HL-60 (cell line): ENCODE data around the gene PITX2.

Experiments used
- DNase-seq, 2 experiments: peaks; one replicate each; pipeline ENCODE4 v3.0.0-alpha.2; 2010 to 2020; ENCODE audit warnings: low read depth in 1 of 2, low spot score in 1 of 2
- H3K27ac ChIP-seq: fragments of 250-450 bp; sonication (Bioruptor Pico); replicated peaks from 2 replicates; pipeline ENCODE4 v1.5.1; 2020; ENCODE audit warnings: mild to moderate bottlenecking, moderate library complexity
- H3K27me3 ChIP-seq: fragments of 250-450 bp; sonication (Bioruptor Pico); 2 replicates; pipeline ENCODE4 v1.5.1; 2021; ENCODE audit warnings: mild to moderate bottlenecking, moderate library complexity; ENCODE audit not compliant: insufficient read depth, poor library complexity, severe bottlenecking
- H3K4me3 ChIP-seq: replicated peaks from 2 replicates; pipeline ENCODE4 v1.5.1; 2011; ENCODE audit warnings: mild to moderate bottlenecking, control low read depth, low read length; ENCODE audit not compliant: insufficient read depth
- GABPA ChIP-seq: IDR thresholded peaks from 2 replicates; pipeline ENCODE4 v1.6.1; 2012; ENCODE audit warnings: low read depth
- POLR2AphosphoS5 ChIP-seq: IDR thresholded peaks from 2 replicates; pipeline ENCODE4 v1.6.1; 2012; ENCODE audit warnings: low read depth
- SPI1 ChIP-seq: IDR thresholded peaks from 2 replicates; pipeline ENCODE4 v1.6.1; 2012; ENCODE audit warnings: low read depth, mild to moderate bottlenecking, borderline replicate concordance
- TF ChIP-seq, protein P1 (sequence below): IDR thresholded peaks from one replicate; pipeline ENCODE4 v1.5.1; 2011; ENCODE audit warnings: low read length, control low read depth, inconsistent platforms; ENCODE audit not compliant: insufficient read depth
- TF ChIP-seq, protein P2 (sequence below): IDR thresholded peaks from 2 replicates; pipeline ENCODE4 v1.6.1; 2012; ENCODE audit warnings: low read depth; ENCODE audit not compliant: insufficient replicate concordance

The PITX2 gene

DNA sequence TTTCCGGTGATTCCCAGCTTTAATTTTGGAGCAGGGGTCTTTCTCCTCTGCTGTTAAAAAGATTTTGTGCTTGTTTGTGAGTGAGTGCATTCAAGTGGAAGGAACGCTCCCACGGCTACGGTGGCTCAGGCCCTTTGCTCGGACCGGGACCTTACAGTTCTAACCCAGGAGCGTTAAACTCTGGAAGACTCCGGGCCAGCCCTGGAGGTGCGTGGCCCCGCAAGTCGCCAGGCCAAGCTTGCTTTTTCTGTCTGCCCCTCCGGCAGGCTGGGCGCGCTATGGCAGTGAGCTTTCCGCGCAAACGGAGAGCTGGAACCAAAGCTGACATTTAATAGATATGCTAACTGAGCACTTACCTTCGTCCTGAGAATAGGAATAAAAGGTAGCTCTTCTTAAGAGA is 18.3 kb upstream of the PITX2 start:
- DNase-seq, result no peak
- H3K4me3 ChIP-seq, result no peak overlapping the region
- peaks cover 49% of the 10 kb centered on the region for H3K27me3 ChIP-seq
- TF ChIP-seq GABPA (no peak), POLR2AphosphoS5 (no peak), SPI1 (no peak)
- TF ChIP-seq, protein P1, sequence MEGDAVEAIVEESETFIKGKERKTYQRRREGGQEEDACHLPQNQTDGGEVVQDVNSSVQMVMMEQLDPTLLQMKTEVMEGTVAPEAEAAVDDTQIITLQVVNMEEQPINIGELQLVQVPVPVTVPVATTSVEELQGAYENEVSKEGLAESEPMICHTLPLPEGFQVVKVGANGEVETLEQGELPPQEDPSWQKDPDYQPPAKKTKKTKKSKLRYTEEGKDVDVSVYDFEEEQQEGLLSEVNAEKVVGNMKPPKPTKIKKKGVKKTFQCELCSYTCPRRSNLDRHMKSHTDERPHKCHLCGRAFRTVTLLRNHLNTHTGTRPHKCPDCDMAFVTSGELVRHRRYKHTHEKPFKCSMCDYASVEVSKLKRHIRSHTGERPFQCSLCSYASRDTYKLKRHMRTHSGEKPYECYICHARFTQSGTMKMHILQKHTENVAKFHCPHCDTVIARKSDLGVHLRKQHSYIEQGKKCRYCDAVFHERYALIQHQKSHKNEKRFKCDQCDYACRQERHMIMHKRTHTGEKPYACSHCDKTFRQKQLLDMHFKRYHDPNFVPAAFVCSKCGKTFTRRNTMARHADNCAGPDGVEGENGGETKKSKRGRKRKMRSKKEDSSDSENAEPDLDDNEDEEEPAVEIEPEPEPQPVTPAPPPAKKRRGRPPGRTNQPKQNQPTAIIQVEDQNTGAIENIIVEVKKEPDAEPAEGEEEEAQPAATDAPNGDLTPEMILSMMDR, result no peak
- TF ChIP-seq, protein P2, sequence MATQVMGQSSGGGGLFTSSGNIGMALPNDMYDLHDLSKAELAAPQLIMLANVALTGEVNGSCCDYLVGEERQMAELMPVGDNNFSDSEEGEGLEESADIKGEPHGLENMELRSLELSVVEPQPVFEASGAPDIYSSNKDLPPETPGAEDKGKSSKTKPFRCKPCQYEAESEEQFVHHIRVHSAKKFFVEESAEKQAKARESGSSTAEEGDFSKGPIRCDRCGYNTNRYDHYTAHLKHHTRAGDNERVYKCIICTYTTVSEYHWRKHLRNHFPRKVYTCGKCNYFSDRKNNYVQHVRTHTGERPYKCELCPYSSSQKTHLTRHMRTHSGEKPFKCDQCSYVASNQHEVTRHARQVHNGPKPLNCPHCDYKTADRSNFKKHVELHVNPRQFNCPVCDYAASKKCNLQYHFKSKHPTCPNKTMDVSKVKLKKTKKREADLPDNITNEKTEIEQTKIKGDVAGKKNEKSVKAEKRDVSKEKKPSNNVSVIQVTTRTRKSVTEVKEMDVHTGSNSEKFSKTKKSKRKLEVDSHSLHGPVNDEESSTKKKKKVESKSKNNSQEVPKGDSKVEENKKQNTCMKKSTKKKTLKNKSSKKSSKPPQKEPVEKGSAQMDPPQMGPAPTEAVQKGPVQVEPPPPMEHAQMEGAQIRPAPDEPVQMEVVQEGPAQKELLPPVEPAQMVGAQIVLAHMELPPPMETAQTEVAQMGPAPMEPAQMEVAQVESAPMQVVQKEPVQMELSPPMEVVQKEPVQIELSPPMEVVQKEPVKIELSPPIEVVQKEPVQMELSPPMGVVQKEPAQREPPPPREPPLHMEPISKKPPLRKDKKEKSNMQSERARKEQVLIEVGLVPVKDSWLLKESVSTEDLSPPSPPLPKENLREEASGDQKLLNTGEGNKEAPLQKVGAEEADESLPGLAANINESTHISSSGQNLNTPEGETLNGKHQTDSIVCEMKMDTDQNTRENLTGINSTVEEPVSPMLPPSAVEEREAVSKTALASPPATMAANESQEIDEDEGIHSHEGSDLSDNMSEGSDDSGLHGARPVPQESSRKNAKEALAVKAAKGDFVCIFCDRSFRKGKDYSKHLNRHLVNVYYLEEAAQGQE, result no peak
- H3K27ac ChIP-seq, result no peak overlapping the region

DNA sequence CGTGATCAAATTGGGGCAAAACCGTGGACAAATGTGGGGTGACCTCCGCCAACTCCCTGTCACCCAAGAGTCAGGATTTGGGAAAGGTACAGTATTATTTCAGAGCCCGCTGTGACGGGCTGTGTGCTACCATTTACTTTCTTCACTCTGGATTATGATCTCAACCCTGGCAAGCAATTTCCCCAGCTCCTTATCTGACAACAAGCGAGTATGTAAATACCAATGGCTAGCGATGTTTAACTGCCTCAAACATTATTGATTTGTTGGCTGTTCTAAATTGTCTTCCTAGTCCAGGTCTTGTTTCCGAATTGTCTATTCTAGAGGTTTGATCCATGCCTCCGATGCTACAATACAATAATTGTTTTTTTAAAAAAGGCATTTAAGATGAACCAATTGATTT is 17.7 kb upstream of the PITX2 start:
- no peak for DNase-seq
- TF ChIP-seq, protein P2, result no peak
- TF ChIP-seq, protein P1, result no peak
- H3K27ac ChIP-seq, result no peak overlapping the region
- no peak overlapping the region for H3K4me3 ChIP-seq
- H3K27me3 ChIP-seq, result peaks cover 55% of the 10 kb centered on the region

DNA sequence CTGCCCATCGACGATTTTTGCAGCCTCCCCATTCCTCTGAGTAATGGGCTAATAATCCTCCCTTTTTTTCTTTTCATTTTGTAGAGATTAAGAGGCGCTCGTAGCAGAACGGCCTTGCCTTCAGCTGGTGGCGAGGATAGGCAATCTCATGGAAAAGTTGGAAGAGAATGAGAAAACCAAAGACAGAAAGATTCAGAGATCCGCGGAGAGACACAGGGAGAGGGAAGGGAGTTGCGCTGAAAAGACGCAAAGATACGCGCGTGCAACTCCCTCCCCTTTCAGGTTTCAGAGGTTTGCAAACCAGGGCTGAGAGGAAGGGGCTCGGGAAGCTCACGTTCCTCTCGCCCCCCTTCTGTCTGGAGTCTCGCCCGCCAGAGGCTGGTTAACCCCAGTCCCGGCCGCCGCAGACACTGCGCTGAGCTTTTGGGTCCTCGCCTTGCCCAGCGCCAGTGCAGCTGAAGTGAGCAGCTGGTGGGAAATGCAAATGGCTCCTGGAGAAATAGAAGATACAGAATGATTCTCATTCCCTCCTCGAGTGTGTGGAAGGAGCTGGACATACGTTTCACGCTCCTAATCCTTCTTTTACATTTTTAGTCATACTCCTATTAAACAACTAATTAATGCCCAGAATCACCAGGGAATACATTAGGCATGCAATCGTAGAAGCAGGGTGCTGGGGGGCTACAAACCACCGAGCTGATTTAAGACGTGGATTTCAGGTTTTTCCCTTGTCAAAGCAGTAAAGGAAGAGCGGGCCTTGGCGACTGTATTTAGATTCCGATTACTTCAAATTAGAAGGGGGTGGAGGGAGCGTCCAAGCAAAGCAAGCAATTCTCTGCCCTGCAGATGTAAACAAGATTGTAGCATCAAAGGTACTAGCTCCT is 16.6 kb upstream of the PITX2 start:
- TF ChIP-seq, protein P2, result no peak
- TF ChIP-seq POLR2AphosphoS5, result no peak
- no peak for TF ChIP-seq SPI1
- TF ChIP-seq, protein P1, result no peak
- no peak for TF ChIP-seq GABPA
- Histone ChIP-seq H3K27ac (no peak overlapping the region), H3K4me3 (no peak overlapping the region), H3K27me3 (peaks cover 66% of the 10 kb centered on the region)
- DNase-seq, result no peak
